ENCODE results near the gene UGT1A1.

Gene UGT1A1

GRCh38 chr2:233810385-233810784, 50.3 kb downstream of the UGT1A1 start:
- DNase-seq, result no peak
- in situ Hi-C loops (cut with HindIII; ENCODE audit: low pct_ligation_motif_present, low pct_unique_long_range_greater_than_20kb, low sequenced_read_pairs), result no loop called here

- in situ Hi-C loops (cut with HindIII; ENCODE audit: low pct_ligation_motif_present, low pct_unique_long_range_greater_than_20kb, low sequenced_read_pairs), result no loop called here
- no peak for DNase-seq
These were observed 51.0 kb downstream of the UGT1A1 start for GRCh38 chr2:233811087-233811486.

DNA sequence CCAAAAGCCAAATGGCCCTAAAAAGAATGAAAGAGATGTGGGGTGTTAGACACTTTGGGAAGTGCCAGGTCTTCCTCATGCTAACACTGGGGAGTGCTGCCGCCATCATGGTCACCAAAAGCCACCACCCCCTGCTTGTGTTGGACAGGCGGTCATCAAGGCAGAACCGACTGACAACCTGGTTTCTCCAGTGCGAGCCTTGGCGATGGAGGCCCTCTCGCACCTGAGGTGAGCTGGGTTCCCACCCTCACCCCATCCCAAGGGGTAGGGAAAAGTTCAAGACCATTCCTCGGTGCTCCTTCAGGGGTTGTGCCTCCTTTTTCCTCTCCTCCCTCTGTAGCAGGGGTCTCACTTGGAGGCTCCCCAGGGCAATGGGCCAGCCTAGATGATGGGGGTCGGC, 51.7 kb downstream of the UGT1A1 start:
- DNase-seq, result no peak
- in situ Hi-C loops (cut with HindIII; ENCODE audit: low pct_ligation_motif_present, low pct_unique_long_range_greater_than_20kb, low sequenced_read_pairs), result no loop called here

DNA sequence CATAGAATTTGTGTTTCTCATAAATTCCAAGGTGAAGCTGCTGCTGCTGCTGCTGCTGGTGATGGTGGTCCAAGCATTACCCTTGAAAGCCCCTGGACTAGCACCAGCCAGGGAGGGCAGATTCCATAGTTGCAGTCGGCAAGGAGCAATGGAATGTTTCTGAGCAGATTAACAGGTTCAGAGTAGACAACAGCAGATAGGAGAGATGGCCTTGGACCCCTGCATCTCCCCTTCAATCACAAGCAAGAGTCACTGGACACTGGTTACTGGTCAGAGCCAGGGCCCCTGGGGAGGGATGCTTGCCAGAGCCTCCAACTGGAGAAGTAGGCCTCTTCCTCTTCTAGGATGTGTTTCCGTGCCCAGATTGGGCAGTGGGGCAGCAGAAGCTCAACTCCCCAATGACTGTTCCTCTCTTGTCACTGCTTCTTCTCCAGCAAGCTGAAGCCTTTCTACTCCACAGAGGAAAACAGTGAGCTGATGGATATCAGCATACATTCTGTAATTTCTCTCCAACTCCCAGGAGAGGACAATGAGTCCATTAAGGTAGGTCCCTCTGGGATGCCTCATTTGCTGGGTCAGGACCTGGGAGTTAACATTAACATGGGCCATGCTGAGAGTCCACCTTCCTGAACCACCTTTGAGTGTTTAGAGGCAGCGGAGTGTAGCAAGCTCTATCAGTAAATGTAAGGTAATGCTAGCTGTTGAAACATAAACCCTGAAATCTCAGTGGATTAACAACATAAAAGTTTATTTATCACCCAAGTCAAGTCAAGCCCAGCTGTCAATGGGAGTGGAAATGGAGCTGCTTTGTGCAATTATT, 53.4 kb downstream of the UGT1A1 start:
- no peak for DNase-seq
- in situ Hi-C loops (cut with HindIII; ENCODE audit: low pct_ligation_motif_present, low pct_unique_long_range_greater_than_20kb, low sequenced_read_pairs), result no loop called here

- DNase-seq, result no peak
- in situ Hi-C loops (cut with HindIII; ENCODE audit: low pct_ligation_motif_present, low pct_unique_long_range_greater_than_20kb, low sequenced_read_pairs), result no loop called here
These were observed 54.2 kb downstream of the UGT1A1 start for GRCh38 chr2:233814056-233814835.

DNA sequence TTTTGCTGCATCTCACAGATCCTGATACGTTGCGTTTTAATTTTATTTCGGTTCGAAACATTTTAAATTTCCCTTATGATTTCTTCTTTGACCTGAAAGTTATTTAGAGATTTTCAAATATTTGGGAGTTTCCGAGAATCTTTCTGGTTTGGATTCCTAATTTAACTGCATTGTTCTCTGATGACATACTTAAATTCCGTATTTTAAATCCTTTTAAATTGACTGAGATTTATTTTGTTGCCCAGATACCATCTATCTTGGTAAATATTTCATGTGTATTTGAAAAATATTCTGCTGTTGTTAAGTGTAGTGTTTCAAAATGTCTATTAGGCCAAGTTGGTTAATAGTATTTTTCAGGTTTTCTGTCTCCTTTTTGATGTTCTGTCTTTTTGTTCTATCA, 55.8 kb downstream of the UGT1A1 start:
- in situ Hi-C loops (cut with HindIII; ENCODE audit: low pct_ligation_motif_present, low pct_unique_long_range_greater_than_20kb, low sequenced_read_pairs), result no loop called here
- DNase-seq, result no peak

DNA sequence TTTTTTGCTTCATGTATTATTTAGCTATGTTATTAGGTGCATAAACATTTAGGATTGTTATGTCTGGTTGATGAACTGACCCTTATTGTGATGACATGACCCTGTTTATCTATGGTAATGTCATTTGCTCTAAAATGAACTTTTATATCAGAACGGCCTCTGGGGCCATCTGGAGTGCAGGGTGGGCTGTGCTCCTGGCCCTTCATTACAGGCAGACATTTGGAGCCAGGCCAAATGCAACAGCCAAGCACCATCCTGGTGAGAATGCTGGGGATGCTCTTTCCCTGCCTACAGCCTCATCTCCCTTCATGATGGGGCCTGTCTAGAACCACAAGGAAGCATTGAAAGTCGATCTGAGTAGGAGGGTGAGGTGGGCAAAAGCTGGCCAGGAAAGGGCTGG, 56.3 kb downstream of the UGT1A1 start:
- DNase-seq, result no peak
- in situ Hi-C loops (cut with HindIII; ENCODE audit: low pct_ligation_motif_present, low pct_unique_long_range_greater_than_20kb, low sequenced_read_pairs), result no loop called here

DNA sequence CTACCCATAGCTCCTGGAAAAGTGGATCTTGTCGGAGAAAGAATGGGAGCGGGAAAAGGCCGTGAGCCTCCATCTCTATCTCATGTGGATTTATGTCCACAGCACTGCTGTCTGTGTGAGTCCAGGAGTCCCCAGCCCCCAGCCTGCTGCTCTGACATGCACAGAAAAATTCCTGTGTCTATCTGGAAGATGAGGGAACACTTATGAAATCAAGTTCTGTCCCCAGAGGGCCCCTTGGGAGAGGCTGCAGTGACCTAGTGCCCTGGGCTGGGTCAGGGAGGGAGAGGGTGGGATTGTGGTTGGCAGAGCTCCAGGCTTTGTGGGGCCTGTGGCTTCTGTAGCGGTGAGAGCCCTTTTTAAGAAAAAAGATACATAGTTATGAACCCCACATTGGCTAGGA, 56.7 kb downstream of the UGT1A1 start:
- no peak for DNase-seq
- in situ Hi-C loops (cut with HindIII; ENCODE audit: low pct_ligation_motif_present, low pct_unique_long_range_greater_than_20kb, low sequenced_read_pairs), result no loop called here

GRCh38 chr2:233817361-233817911, 57.4 kb downstream of the UGT1A1 start:
- in situ Hi-C loops (cut with HindIII; ENCODE audit: low pct_ligation_motif_present, low pct_unique_long_range_greater_than_20kb, low sequenced_read_pairs), result no loop called here
- DNase-seq, result no peak

DNA sequence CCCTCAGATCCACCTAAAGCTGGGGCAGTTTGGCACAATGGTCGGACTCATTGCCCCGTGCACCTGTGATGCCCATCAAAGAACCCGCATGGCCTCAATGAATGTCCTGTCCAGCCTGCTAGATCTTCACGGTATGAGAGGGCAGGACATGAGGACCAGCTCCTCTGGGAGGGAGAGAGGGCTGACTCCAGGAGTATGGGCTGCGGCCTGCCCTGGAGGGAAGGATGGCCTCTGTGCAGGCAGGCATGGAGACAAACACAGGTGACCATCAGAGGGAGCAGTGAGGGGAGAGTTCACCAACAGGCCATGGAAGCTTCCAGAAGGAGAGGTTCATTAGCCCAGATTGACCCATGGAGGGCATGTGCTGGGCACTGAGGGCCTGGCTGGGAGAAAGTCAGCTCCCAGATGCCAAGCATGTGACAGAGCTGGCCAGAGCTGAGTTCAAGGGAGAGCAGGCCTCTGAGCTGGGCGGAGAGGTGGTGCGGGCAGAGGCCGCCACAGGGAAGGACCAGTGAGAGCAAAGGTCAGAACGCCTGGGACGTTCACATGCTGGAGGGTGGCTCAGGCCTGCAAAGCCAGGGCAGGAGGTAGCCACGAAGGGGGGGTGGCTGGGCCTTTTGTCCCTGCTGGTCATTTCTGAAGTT, 58.0 kb downstream of the UGT1A1 start:
- in situ Hi-C loops (cut with HindIII; ENCODE audit: low pct_ligation_motif_present, low pct_unique_long_range_greater_than_20kb, low sequenced_read_pairs), result no loop called here
- no peak for DNase-seq

- in situ Hi-C loops (cut with HindIII; ENCODE audit: low pct_ligation_motif_present, low pct_unique_long_range_greater_than_20kb, low sequenced_read_pairs), result no loop called here
These were observed 58.9 kb downstream of the UGT1A1 start for GRCh38 chr2:233818639-233819621.

GRCh38 chr2:233819884-233820773, 60.1 kb downstream of the UGT1A1 start:
- in situ Hi-C loops (cut with HindIII; ENCODE audit: low pct_ligation_motif_present, low pct_unique_long_range_greater_than_20kb, low sequenced_read_pairs), result no loop called here
- DNase-seq, result no peak

More at GRCh38 chr2:233818639-233819621, 58.9 kb downstream of the UGT1A1 start:
- no peak for DNase-seq

DNA sequence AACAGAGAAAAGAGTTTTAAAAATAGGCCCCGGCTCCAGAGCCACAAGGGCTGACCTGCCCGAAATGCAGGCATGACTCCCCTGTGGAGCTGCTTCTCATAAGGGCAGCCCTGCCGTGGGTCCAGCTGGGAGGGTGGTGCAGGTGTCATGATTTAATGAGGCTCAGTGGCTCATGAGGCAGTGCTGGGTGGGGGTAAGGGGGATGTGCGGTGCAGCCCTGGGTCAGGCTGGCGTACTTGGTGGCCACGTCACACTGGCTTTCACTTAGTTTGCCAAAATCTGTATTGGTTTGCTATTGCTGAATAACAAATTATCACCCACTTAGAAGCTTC, 60.7 kb downstream of the UGT1A1 start:
- in situ Hi-C loops (cut with HindIII; ENCODE audit: low pct_ligation_motif_present, low pct_unique_long_range_greater_than_20kb, low sequenced_read_pairs), result no loop called here
- DNase-seq, result no peak

DNA sequence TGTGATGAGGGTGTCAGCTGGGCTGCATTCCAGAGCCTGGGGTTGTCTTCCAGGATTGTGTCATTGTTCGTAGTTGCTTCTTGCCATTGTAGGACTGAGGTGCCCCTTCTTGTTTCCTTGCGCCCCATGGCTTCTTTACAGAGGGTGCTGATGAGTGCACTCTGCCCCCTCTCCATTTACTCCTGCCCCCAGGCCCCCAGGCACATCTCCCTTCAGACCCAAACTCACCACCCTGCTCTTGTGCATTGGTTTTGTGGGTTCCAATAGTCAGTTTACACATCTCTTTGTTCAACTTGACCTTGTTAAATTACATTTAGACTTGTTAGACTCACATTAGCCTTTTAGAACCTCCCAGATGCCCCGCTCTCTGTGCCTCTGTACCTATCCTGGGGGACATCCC, 61.1 kb downstream of the UGT1A1 start:
- no peak for DNase-seq
- in situ Hi-C loops (cut with HindIII; ENCODE audit: low pct_ligation_motif_present, low pct_unique_long_range_greater_than_20kb, low sequenced_read_pairs), result no loop called here

DNA sequence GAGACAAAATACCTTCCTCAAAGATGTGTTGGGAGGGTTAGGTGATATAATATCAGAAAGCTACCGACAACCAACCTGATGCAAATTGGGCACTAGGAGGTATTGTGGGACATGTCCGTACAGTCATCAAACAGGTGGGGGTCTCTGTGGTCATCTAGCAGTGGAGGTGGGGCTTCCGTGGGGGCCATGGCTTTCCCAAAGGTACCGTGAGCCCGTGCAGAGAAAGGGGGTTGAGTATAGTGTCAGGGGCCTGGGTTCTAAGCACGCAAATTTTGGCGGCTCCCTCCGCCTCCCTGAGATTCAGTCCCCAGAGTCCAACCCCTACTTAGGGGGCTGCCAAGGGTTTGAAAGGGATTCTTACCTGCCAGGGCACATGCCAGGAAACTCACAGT, 61.6 kb downstream of the UGT1A1 start:
- in situ Hi-C loops (cut with HindIII; ENCODE audit: low pct_ligation_motif_present, low pct_unique_long_range_greater_than_20kb, low sequenced_read_pairs), result no loop called here
- DNase-seq, result no peak

DNA sequence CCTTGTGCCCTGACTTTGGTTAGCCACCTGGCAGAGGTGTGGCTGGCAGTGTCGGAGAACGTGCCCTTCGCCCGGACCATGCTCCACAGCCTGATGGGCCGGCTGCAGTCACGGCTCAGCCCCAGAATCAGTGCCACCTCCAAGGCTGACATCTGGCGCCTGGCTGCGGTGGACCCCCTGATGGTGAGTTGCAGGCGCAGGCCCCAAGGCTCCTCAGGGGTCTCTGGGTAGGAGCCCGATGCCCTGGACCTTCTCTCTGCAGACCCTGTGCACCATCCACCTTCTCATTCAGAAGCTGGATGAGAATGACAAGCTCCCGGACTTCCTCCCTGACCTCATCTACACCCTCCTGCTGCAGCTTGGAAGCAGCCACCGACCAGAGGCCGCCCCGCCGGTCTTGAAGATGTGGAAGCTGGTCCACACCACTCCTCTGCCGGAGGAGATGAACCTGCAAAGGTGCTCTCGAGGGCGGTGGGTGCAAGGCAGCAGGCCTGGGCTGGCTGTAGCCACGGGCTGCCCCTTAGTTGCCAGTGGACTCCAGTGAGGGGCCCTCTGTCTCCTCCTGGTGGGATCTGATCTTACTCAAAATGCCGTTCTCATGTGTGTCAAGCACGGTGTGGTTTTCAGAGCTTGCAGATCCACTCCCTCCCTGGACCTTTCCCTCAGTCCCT, 62.2 kb downstream of the UGT1A1 start:
- no peak for DNase-seq
- in situ Hi-C loops (cut with HindIII; ENCODE audit: low pct_ligation_motif_present, low pct_unique_long_range_greater_than_20kb, low sequenced_read_pairs), result no loop called here

All from ACHN (cell line).